ENCODE data around the gene FER.

Gene FER

DNA sequence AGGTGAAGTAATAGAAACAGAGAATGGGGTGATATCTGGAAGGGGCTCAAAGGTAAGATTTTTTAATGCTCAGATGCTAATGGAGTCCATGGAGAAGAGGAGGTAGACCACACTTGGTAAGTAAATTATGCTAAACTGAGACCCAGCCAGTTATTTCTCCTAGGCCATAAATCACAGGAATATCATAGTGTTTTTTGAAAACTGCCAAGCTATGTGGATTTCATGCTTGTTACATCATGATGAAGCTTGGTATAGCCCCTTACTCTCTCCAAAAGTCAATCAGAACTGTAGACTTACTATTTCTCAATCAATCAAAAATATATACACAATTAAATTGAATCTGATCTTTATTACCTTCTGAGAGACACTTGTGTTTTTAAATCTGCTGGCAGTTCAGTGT is 409.2 kb downstream of the FER start:
- Histone ChIP-seq H2AK5ac (ENCODE audit: low read length) (no peak overlapping the region), H3K18ac (ENCODE audit: low read length) (no peak overlapping the region), H2BK15ac (replicated peaks; ENCODE audit: low read depth) (no peak overlapping the region), H3K4me3 (ENCODE audit: low read length) (no peak overlapping the region), H4K8ac (ENCODE audit: low read depth, low read length) (peak overlapping the region; percentile 28), H3K79me1 (ENCODE audit: low read length) (no peaks in the 10 kb centered on the region), H2BK120ac (ENCODE audit: low read depth, low read length) (no peak overlapping the region), H3K79me2 (ENCODE audit: control insufficient read depth, insufficient read depth, low read length) (no peaks in the 10 kb centered on the region), H3K23ac (ENCODE audit: low read length) (no peak overlapping the region), H3K27me3 (ENCODE audit: insufficient read depth, low read length, poor library complexity) (no peaks in the 10 kb centered on the region), H3K36me3 (ENCODE audit: control insufficient read depth, insufficient read depth, low read length) (no peaks in the 10 kb centered on the region), H3K4ac (ENCODE audit: low read depth, low read length) (no peak overlapping the region), H3K9ac (ENCODE audit: low read length) (no peak overlapping the region), H2BK5ac (ENCODE audit: low read length) (no peak overlapping the region), H4K5ac (ENCODE audit: low read length) (no peak overlapping the region), H3K56ac (ENCODE audit: low read length) (no peak overlapping the region), H3K27ac (ENCODE audit: low read depth, low read length) (no peak overlapping the region), H3K4me1 (ENCODE audit: control insufficient read depth, low read depth, low read length) (no peaks in the 10 kb centered on the region), H3K4me2 (ENCODE audit: low read length) (no peak overlapping the region)
- no peak for DNase-seq

DNA sequence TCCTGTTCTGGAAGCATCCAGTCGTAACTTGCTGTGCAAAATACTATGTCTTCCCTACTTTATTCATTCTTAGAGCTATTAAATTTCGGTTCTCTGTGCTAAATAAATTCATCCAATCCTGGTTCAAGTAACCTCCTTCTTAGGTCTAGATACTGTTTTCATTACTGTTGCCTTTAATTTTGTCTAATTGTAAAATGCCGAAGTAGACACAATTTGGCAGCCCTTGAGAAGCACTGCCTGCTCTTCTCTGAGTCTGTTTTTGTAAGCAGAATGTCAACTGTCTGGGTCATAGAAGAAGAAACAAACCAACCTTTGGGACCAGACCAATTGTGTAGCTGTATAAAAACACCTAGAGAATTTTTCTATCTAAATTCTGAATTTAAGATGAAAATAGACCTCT is 412.8 kb downstream of the FER start:
- Histone ChIP-seq H3K23ac (ENCODE audit: low read length) (no peak overlapping the region), H4K5ac (ENCODE audit: low read length) (no peak overlapping the region), H3K4me3 (ENCODE audit: low read length) (no peak overlapping the region), H3K56ac (ENCODE audit: low read length) (no peak overlapping the region), H3K18ac (ENCODE audit: low read length) (no peak overlapping the region), H2AK5ac (ENCODE audit: low read length) (no peak overlapping the region), H3K27ac (ENCODE audit: low read depth, low read length) (no peak overlapping the region), H3K79me2 (ENCODE audit: control insufficient read depth, insufficient read depth, low read length) (no peaks in the 10 kb centered on the region), H2BK15ac (replicated peaks; ENCODE audit: low read depth) (no peak overlapping the region), H3K4me1 (ENCODE audit: control insufficient read depth, low read depth, low read length) (no peaks in the 10 kb centered on the region), H2BK5ac (ENCODE audit: low read length) (no peak overlapping the region), H3K4me2 (ENCODE audit: low read length) (no peak overlapping the region), H3K4ac (ENCODE audit: low read depth, low read length) (no peak overlapping the region), H3K36me3 (ENCODE audit: control insufficient read depth, insufficient read depth, low read length) (no peaks in the 10 kb centered on the region), H3K9ac (ENCODE audit: low read length) (no peak overlapping the region), H2BK120ac (ENCODE audit: low read depth, low read length) (no peak overlapping the region), H4K8ac (ENCODE audit: low read depth, low read length) (no peak overlapping the region), H3K79me1 (ENCODE audit: low read length) (no peaks in the 10 kb centered on the region), H3K27me3 (ENCODE audit: insufficient read depth, low read length, poor library complexity) (no peaks in the 10 kb centered on the region)
- DNase-seq: no peak
- WGBS (ENCODE audit: extremely low coverage, insufficient coverage, low lambda C conversion rate): no CpG with 5 or more reads among the region's 3 CpGs

DNA sequence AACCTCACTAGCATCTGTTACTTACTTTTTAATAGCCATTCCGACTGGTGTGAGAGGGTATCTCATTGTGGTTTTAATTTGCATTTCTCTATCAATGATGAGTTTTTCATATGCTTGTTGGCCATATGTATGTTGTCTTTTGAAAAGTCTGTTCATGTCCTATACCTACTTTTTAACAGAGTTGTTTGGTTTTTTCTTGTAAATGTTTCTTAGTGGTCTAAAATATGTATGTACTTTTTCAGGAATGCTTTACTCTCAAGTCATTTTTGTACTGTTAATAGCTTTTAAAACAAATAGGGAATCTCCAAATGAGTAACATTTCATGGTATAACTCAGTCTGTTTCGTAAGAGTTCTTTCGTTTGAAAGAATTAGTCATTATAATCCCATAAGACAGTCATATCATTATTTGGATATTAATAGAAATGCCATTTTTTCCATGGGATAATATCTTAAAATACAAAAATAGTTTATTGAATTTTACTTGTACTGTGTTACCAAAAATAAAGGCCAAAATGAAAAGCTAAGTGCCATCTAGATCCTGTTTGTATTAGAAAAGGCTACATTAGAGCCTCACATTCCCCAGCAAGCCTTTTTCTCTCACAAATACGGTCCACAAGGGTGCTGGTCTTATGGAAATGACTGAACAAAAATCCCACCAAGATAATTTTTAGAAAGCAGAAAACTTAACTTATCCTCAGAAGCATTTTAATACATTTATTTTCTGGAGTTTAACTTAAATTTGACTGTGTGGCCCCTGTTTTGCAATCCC is 414.4 kb downstream of the FER start:
- Histone ChIP-seq H3K36me3 (ENCODE audit: control insufficient read depth, insufficient read depth, low read length) (no peaks in the 10 kb centered on the region), H3K4ac (ENCODE audit: low read depth, low read length) (no peak overlapping the region), H3K18ac (ENCODE audit: low read length) (no peak overlapping the region), H3K79me1 (ENCODE audit: low read length) (no peaks in the 10 kb centered on the region), H3K56ac (ENCODE audit: low read length) (no peak overlapping the region), H4K8ac (ENCODE audit: low read depth, low read length) (no peak overlapping the region), H2BK120ac (ENCODE audit: low read depth, low read length) (no peak overlapping the region), H3K27ac (ENCODE audit: low read depth, low read length) (no peak overlapping the region), H4K5ac (ENCODE audit: low read length) (no peak overlapping the region), H3K79me2 (ENCODE audit: control insufficient read depth, insufficient read depth, low read length) (no peaks in the 10 kb centered on the region), H3K4me2 (ENCODE audit: low read length) (no peak overlapping the region), H3K9ac (ENCODE audit: low read length) (no peak overlapping the region), H3K23ac (ENCODE audit: low read length) (no peak overlapping the region), H3K4me3 (ENCODE audit: low read length) (no peak overlapping the region), H2AK5ac (ENCODE audit: low read length) (no peak overlapping the region), H2BK15ac (replicated peaks; ENCODE audit: low read depth) (no peak overlapping the region), H3K4me1 (ENCODE audit: control insufficient read depth, low read depth, low read length) (no peaks in the 10 kb centered on the region), H2BK5ac (ENCODE audit: low read length) (no peak overlapping the region), H3K27me3 (ENCODE audit: insufficient read depth, low read length, poor library complexity) (no peaks in the 10 kb centered on the region)
- WGBS (ENCODE audit: extremely low coverage, insufficient coverage, low lambda C conversion rate): no CpG with 5 or more reads among the region's 4 CpGs
- no peak for DNase-seq

DNA sequence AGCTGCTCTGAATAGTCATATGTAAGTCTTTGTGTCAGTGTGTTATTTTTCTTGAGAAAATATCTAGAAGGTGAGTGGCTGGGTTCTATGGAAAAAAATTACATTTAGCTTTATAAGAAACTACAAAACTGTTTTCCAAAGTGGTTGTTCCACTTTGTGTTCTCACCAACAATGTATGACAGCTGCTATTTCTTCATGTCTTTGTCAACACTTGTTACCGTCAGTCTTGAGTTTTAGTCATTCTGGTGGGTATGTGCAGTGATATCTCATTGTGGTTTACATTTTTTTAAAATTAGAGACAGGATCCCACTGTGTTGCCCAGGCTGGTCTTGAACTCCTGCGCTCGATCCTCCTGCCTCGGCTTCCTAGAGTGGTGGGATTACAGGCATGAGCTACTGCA is 415.6 kb downstream of the FER start:
- H2BK5ac ChIP-seq (ENCODE audit: low read length): no peak overlapping the region
- H4K8ac ChIP-seq (ENCODE audit: low read depth, low read length): no peak overlapping the region
- no peak overlapping the region for H3K4ac ChIP-seq (ENCODE audit: low read depth, low read length)
- no peak overlapping the region for H3K23ac ChIP-seq (ENCODE audit: low read length)
- no peaks in the 10 kb centered on the region for H3K79me1 ChIP-seq (ENCODE audit: low read length)
- H3K27ac ChIP-seq (ENCODE audit: low read depth, low read length): no peak overlapping the region
- no peak overlapping the region for H3K56ac ChIP-seq (ENCODE audit: low read length)
- WGBS (ENCODE audit: extremely low coverage, insufficient coverage, low lambda C conversion rate): no CpG with 5 or more reads among the region's 4 CpGs
- H4K5ac ChIP-seq (ENCODE audit: low read length): no peak overlapping the region
- no peak overlapping the region for H2AK5ac ChIP-seq (ENCODE audit: low read length)
- no peak overlapping the region for H3K9ac ChIP-seq (ENCODE audit: low read length)
- H3K4me2 ChIP-seq (ENCODE audit: low read length): no peak overlapping the region
- no peak overlapping the region for H2BK120ac ChIP-seq (ENCODE audit: low read depth, low read length)
- no peaks in the 10 kb centered on the region for H3K79me2 ChIP-seq (ENCODE audit: control insufficient read depth, insufficient read depth, low read length)
- no peaks in the 10 kb centered on the region for H3K36me3 ChIP-seq (ENCODE audit: control insufficient read depth, insufficient read depth, low read length)
- H2BK15ac ChIP-seq (replicated peaks; ENCODE audit: low read depth): no peak overlapping the region
- H3K27me3 ChIP-seq (ENCODE audit: insufficient read depth, low read length, poor library complexity): no peaks in the 10 kb centered on the region
- DNase-seq: no peak
- peaks cover 2% of the 10 kb centered on the region for H3K4me1 ChIP-seq (ENCODE audit: control insufficient read depth, low read depth, low read length)
- no peak overlapping the region for H3K18ac ChIP-seq (ENCODE audit: low read length)
- no peak overlapping the region for H3K4me3 ChIP-seq (ENCODE audit: low read length)

DNA sequence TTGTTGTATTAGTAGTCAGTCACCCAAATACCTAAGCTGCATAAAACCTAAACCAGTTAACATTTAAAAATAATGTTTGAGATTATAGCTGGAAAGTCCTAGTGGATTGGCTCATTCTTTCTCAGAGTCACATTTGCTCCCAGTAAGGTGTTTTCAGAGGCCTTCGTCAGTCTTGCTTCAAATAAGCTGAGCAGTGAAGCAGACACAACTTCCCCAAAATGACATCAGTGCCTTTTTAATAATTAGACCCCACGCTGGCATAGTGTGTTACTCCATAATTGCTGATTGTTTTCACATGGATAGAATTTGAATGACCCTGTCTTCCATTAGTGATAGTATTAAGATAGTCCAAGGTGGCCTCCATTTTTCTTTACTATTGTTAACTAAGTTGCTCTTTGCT is 416.3 kb downstream of the FER start:
- Histone ChIP-seq H4K5ac (ENCODE audit: low read length) (no peak overlapping the region), H3K79me2 (ENCODE audit: control insufficient read depth, insufficient read depth, low read length) (no peaks in the 10 kb centered on the region), H2AK5ac (ENCODE audit: low read length) (no peak overlapping the region), H3K23ac (ENCODE audit: low read length) (no peak overlapping the region), H3K9ac (ENCODE audit: low read length) (no peak overlapping the region), H3K4me1 (ENCODE audit: control insufficient read depth, low read depth, low read length) (peaks cover 2% of the 10 kb centered on the region), H3K27me3 (ENCODE audit: insufficient read depth, low read length, poor library complexity) (no peaks in the 10 kb centered on the region), H3K18ac (ENCODE audit: low read length) (no peak overlapping the region), H3K27ac (ENCODE audit: low read depth, low read length) (no peak overlapping the region), H2BK5ac (ENCODE audit: low read length) (no peak overlapping the region), H3K4me2 (ENCODE audit: low read length) (no peak overlapping the region), H2BK120ac (ENCODE audit: low read depth, low read length) (no peak overlapping the region), H4K8ac (ENCODE audit: low read depth, low read length) (no peak overlapping the region), H3K4me3 (ENCODE audit: low read length) (no peak overlapping the region), H3K79me1 (ENCODE audit: low read length) (no peaks in the 10 kb centered on the region), H2BK15ac (replicated peaks; ENCODE audit: low read depth) (no peak overlapping the region), H3K4ac (ENCODE audit: low read depth, low read length) (no peak overlapping the region), H3K36me3 (ENCODE audit: control insufficient read depth, insufficient read depth, low read length) (no peaks in the 10 kb centered on the region), H3K56ac (ENCODE audit: low read length) (no peak overlapping the region)
- no peak for DNase-seq
- WGBS (ENCODE audit: extremely low coverage, insufficient coverage, low lambda C conversion rate): no CpG with 5 or more reads among the region's 2 CpGs

DNA sequence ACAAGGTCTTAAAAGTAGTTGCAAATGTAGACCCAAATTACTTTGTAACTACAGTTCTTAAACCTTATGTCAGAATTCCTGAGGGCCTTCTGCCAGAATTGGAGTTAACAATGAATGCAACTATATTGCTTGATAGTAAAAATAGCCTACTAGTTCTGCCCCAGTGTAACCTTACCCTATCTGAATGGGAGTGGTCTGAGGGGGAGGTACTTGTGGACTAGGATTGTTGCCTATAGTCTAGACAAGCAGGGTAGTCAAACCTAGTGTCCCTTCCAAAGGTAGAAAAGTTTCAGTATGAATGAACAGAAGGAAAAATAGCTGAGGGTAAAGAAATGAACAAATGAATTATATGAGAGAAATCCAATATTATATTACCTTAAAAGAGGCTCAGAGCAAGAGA is 419.9 kb downstream of the FER start:
- Histone ChIP-seq H3K36me3 (ENCODE audit: control insufficient read depth, insufficient read depth, low read length) (no peaks in the 10 kb centered on the region), H2BK120ac (ENCODE audit: low read depth, low read length) (no peak overlapping the region), H2BK5ac (ENCODE audit: low read length) (no peak overlapping the region), H4K5ac (ENCODE audit: low read length) (no peak overlapping the region), H3K27ac (ENCODE audit: low read depth, low read length) (no peak overlapping the region), H3K4me1 (ENCODE audit: control insufficient read depth, low read depth, low read length) (peaks cover 2% of the 10 kb centered on the region), H3K56ac (ENCODE audit: low read length) (no peak overlapping the region), H3K79me2 (ENCODE audit: control insufficient read depth, insufficient read depth, low read length) (no peaks in the 10 kb centered on the region), H3K18ac (ENCODE audit: low read length) (no peak overlapping the region), H3K4me3 (ENCODE audit: low read length) (no peak overlapping the region), H4K8ac (ENCODE audit: low read depth, low read length) (no peak overlapping the region), H3K4me2 (ENCODE audit: low read length) (no peak overlapping the region), H3K9ac (ENCODE audit: low read length) (no peak overlapping the region), H3K23ac (ENCODE audit: low read length) (no peak overlapping the region), H3K27me3 (ENCODE audit: insufficient read depth, low read length, poor library complexity) (no peaks in the 10 kb centered on the region), H2AK5ac (ENCODE audit: low read length) (no peak overlapping the region), H3K4ac (ENCODE audit: low read depth, low read length) (no peak overlapping the region), H2BK15ac (replicated peaks; ENCODE audit: low read depth) (no peak overlapping the region), H3K79me1 (ENCODE audit: low read length) (no peaks in the 10 kb centered on the region)
- no peak for DNase-seq

All from mesendoderm (in vitro differentiated cells).